GM12878 (cell line): ENCODE data around the gene HMMR. TPM values are rescaled to one million over a fixed set of nuclear protein-coding genes. Genes with fewer than 3 reads are reported as not detected.
A peak's percentile ranks its signal among the peaks of the same experiment; 100 is the strongest.

Source experiments
- ATAC-seq: fragments of 200-7000 bp; cut with Tn5 transposase; 3 replicates; pipeline ENCODE4 v1.9.1; 2020; ENCODE audit warnings: mild to moderate bottlenecking, moderate library complexity
- BruUV-seq: library from RNA; stranded (reverse); fragments of 400-500 nt; replicated peaks from 2 replicates; lab custom pipeline; 2021; lab: Mats Ljungman, UMichigan
- CTCF ChIA-PET: fragments of 300-600 bp; sonication (Branson Sonifier 250); formaldehyde crosslinking; extraction: SDS; loops from one replicate; lab custom pipeline; 2021; ENCODE audit warnings: inconsistent platforms; lab: Yijun Ruan, JAX
- POLR2A ChIA-PET: fragments of 350-600 bp; formaldehyde crosslinking; extraction: SDS; loops from one replicate; lab custom pipeline; 2021; ENCODE audit warnings: inconsistent platforms; lab: Charles Lee
- RAD21 ChIA-PET: fragments of 300-600 bp; sonication (Branson Sonifier 250); formaldehyde crosslinking; loops from one replicate; lab custom pipeline; 2023; ENCODE audit warnings: antibody characterized with exemption; ENCODE audit not compliant: unreplicated experiment; lab: Charles Lee
- SMC1A ChIA-PET: fragments of 300-600 bp; sonication (Branson Sonifier 250); formaldehyde crosslinking; loops from one replicate; lab custom pipeline; 2023; ENCODE audit not compliant: unreplicated experiment, uncharacterized antibody; lab: Charles Lee
- DNase-seq: peaks from one replicate; pipeline ENCODE4 v3.0.0-alpha.2; 2011; ENCODE audit warnings: low read depth, low spot score
- FAIRE-seq: peaks from 3 replicates; lab custom pipeline; 2011; peaks lifted over from hg19 to GRCh38; lab: Jason Lieb, UNC
- H2AFZ ChIP-seq: 2 replicates; pipeline ENCODE4 v1.6.0; 2011; ENCODE audit warnings: low read depth, low read length, control low read depth; ENCODE audit not compliant: control insufficient read depth
- H3K27ac ChIP-seq: 2 replicates; pipeline ENCODE4 v1.5.1; 2011; ENCODE audit warnings: control low read depth; ENCODE audit not compliant: control insufficient read depth, insufficient read depth
- H3K27me3 ChIP-seq, 2 experiments: replicated peaks in 1 of 2; 2 replicates each; pipeline versions ENCODE4 v1.6.0 to v1.6.1; 2011; ENCODE audit warnings: low read length in 1 of 2; ENCODE audit not compliant: control insufficient read depth in 2 of 2, insufficient read depth in 2 of 2
- H3K36me3 ChIP-seq, 2 experiments: 2 replicates each; pipeline ENCODE4 v1.5.1; 2011; ENCODE audit warnings: low read length in 1 of 2; ENCODE audit not compliant: control insufficient read depth in 2 of 2, insufficient read depth in 2 of 2
- H3K4me1 ChIP-seq: 2 replicates; pipeline ENCODE4 v1.6.1; 2011; ENCODE audit warnings: mild to moderate bottlenecking, low read length, moderate library complexity, mixed read lengths; ENCODE audit not compliant: control insufficient read depth, insufficient read depth
- H3K4me2 ChIP-seq: 2 replicates; pipeline ENCODE4 v1.6.0; 2011; ENCODE audit warnings: control low read depth; ENCODE audit not compliant: control insufficient read depth, insufficient read depth
- H3K4me3 ChIP-seq: fragments of 200-600 bp; sonication (generic); 2 replicates; pipeline ENCODE4 v1.5.1; 2016
- H3K79me2 ChIP-seq: 2 replicates; pipeline ENCODE4 v1.6.0; 2011; ENCODE audit warnings: low read length; ENCODE audit not compliant: control insufficient read depth, insufficient read depth
- H3K9ac ChIP-seq: 2 replicates; pipeline ENCODE4 v1.8.0; 2011; ENCODE audit warnings: low read length, control low read depth, mixed read lengths; ENCODE audit not compliant: control insufficient read depth, insufficient read depth
- H3K9me3 ChIP-seq: replicated peaks from 3 replicates; pipeline ENCODE4 v1.5.1; 2011; ENCODE audit warnings: mild to moderate bottlenecking, low read length; ENCODE audit not compliant: control insufficient read depth, insufficient read depth
- H4K20me1 ChIP-seq: 2 replicates; pipeline ENCODE4 v1.6.0; 2011; ENCODE audit not compliant: control insufficient read depth, insufficient read depth
- CBX3 ChIP-seq: fragments of 200-600 bp; sonication (generic); IDR thresholded peaks from 2 replicates; pipeline ENCODE4 v1.6.1; 2016; ENCODE audit warnings: low read depth, borderline replicate concordance
- CEBPB ChIP-seq, 2 experiments: fragments of 150-350 bp in 1 of 2; IDR thresholded peaks; 2 replicates each; pipeline ENCODE4 v1.6.1; 2012 to 2014; ENCODE audit warnings: low read depth in 2 of 2, low read length in 2 of 2, borderline replicate concordance in 1 of 2, inconsistent platforms in 1 of 2
- CHD1 ChIP-seq: IDR thresholded peaks from 2 replicates; pipeline ENCODE4 v1.6.1; 2012; ENCODE audit warnings: low read depth, low read length, improper control_type of control experiment
- CUX1 ChIP-seq: IDR thresholded peaks from 2 replicates; pipeline ENCODE4 v1.6.1; 2012; ENCODE audit warnings: improper control_type of control experiment, low read depth, low read length; ENCODE audit not compliant: insufficient replicate concordance
- FOXK2 ChIP-seq: fragments of 450-650 bp; IDR thresholded peaks from 2 replicates; pipeline ENCODE4 v1.6.1; 2017; ENCODE audit warnings: mild to moderate bottlenecking, moderate library complexity
- GATAD2B ChIP-seq: fragments of 450-650 bp; conservative IDR thresholded peaks from 2 replicates; pipeline ENCODE4 v1.6.1; 2017; ENCODE audit warnings: low read depth, mild to moderate bottlenecking, moderate library complexity
- NBN ChIP-seq: fragments of 450-650 bp; IDR thresholded peaks from 2 replicates; pipeline ENCODE4 v1.6.1; 2016
- NFXL1 ChIP-seq: fragments of 450-650 bp; IDR thresholded peaks from 2 replicates; pipeline ENCODE4 v1.6.1; 2017; ENCODE audit warnings: antibody characterized with exemption, mild to moderate bottlenecking, borderline replicate concordance
- POU2F2 ChIP-seq: IDR thresholded peaks from 3 replicates; pipeline ENCODE4 v1.6.1; 2011; ENCODE audit warnings: low read depth, mild to moderate bottlenecking, low read length, borderline replicate concordance
- RBBP5 ChIP-seq: fragments of 200-600 bp; sonication (generic); conservative IDR thresholded peaks from 2 replicates; pipeline ENCODE4 v1.6.1; 2016
- RFX5 ChIP-seq: IDR thresholded peaks from 2 replicates; pipeline ENCODE4 v1.6.1; 2011; ENCODE audit warnings: low read depth, low read length, improper control_type of control experiment
- RUNX3 ChIP-seq: IDR thresholded peaks from 2 replicates; pipeline ENCODE4 v1.6.1; 2012; ENCODE audit warnings: low read length, inconsistent platforms
- SMARCA5 ChIP-seq: fragments of 450-650 bp; IDR thresholded peaks from 2 replicates; pipeline ENCODE4 v1.6.1; 2017; ENCODE audit warnings: mild to moderate bottlenecking
- WRNIP1 ChIP-seq: IDR thresholded peaks from 2 replicates; pipeline ENCODE4 v1.6.1; 2011; ENCODE audit warnings: low read depth, low read length, improper control_type of control experiment, borderline replicate concordance
- WGBS: methylation state at CpG from one replicate; pipeline ENCODE4 v1.1.6; 2016; ENCODE audit warnings: low lambda C conversion rate; ENCODE audit not compliant: insufficient replicate concordance, insufficient coverage; ENCODE audit errors: missing lambda C conversion rate; 5-methylcytosine and 5-hydroxymethylcytosine counted together
- in situ Hi-C: fragments of 300-500 bp; cut with MboI; formaldehyde crosslinking; loops from 9 replicates; pipeline ENCODE4 v1.14.3; 2018; ENCODE audit warnings: mixed read lengths
- intact Hi-C: fragments of 100-400 bp; cut with micrococcal nuclease; formaldehyde crosslinking; loops from one replicate; pipeline ENCODE4 v1.14.2; 2022; ENCODE audit not compliant: unreplicated experiment
- polyA plus RNA-seq, 11 experiments: library from polyadenylated mRNA; depleted of rRNA in 4 of 11; unstranded in 6 of 11; stranded (reverse) in 5 of 11; fragments of >200 nt; fragmentation: Nextera tagmentation in 4 of 11; fragmentation: Illumina TruSeq in 1 of 11; extraction: Ambion mirVana in 4 of 11; extraction: Trizol in 1 of 11; gene quantifications; 1 replicate in 1 of 11; 2 replicates in 10 of 11; pipeline versions ENCODE4 v1.2.1 to v1.2.3, GENCODE V29; 2011 to 2016; ENCODE audit warnings: inconsistent platforms in 2 of 11, missing spikeins in 2 of 11, low read depth in 1 of 11
- total RNA-seq, 4 experiments: library from RNA; depleted of rRNA in 3 of 4; stranded (reverse); fragments of >200 nt in 3 of 4; fragmentation: Illumina TruSeq in 1 of 4; extraction: Trizol in 1 of 4; gene quantifications; 2 replicates each; pipeline versions ENCODE4 v1.2.1 to v1.2.3, GENCODE V29; 2013 to 2021
- TF ChIP-seq, protein P1 (sequence below): fragments of 150-350 bp; IDR thresholded peaks from 2 replicates; pipeline ENCODE4 v1.6.1; 2016; ENCODE audit warnings: low read depth, low read length
- TF ChIP-seq, protein P2 (sequence below): IDR thresholded peaks from 2 replicates; pipeline ENCODE4 v1.6.1; 2011; ENCODE audit warnings: low read depth, low read length, improper control_type of control experiment, borderline replicate concordance

HMMR gene
- total and polyA plus RNA-seq, 10 of the 15 experiments (the other 5 are each of a cell fraction or from before 2014, with no cell fraction given): 44.1 to 122 (median 64.2) TPM

- Histone ChIP-seq H3K4me3 (peak overlapping the region; percentile 93; the same call in 1 of the 2 replicates), H3K9ac (no peak overlapping the region), H3K36me3 (peaks cover 0 to 15% of the 10 kb centered on the region in 2 experiments; a peak in 1 of 4 replicates), H4K20me1 (no peaks in the 10 kb centered on the region), H3K4me1 (no peaks in the 10 kb centered on the region; the same call in 1 of the 2 replicates), H3K27me3 (no peaks in the 10 kb centered on the region), H3K4me2 (no peak overlapping the region), H3K9me3 (no peaks in the 10 kb centered on the region), H3K79me2 (peaks cover 36% of the 10 kb centered on the region), H2AFZ (no peak overlapping the region), H3K27ac (no peak overlapping the region)
- no peak for FAIRE-seq
- ChIA-PET RAD21 (interaction anchor here (1.1 to 6.4 kb wide), 3 partner anchors 19 to 32 kb away, joined by 3 to 78 read pairs (median 7); partner anchors contain the start of genes HMMR and NUDCD2), CTCF (interaction anchor here (1.1 to 7.6 kb wide), 6 partner anchors 13 to 62 kb away, joined by 3 to 74 read pairs (median 4); partner anchors contain the start of genes HMMR and NUDCD2), SMC1A (interaction anchor here (0.9 to 7.0 kb wide), 5 partner anchors 17 to 66 kb away, joined by 3 to 142 read pairs (median 4); partner anchors contain the start of genes HMMR and NUDCD2), POLR2A (interaction anchor here (1.2 to 7.3 kb wide), 4 partner anchors 8 to 64 kb away, joined by 3 to 181 read pairs (median 4); partner anchors contain the start of genes HMMR, MAT2B and NUDCD2)
- no peak for ATAC-seq
- no TSS peak for BruUV-seq
- DNase-seq: no peak
- WGBS: 100% methylated on average over 3 of the region's 3 CpGs
- intact Hi-C loops (loop anchor here (1.0 kb wide), 1 partner anchor 18 kb away; no protein-coding TSS in a partner anchor), in situ Hi-C loops (no loop called here)
- no peak for TF ChIP-seq CEBPB (IDR thresholded peaks at IDR 0.05; ENCODE audit: borderline replicate concordance in 1 of 2, low read depth in 2 of 2, low read length in 2 of 2)
- no peak for TF ChIP-seq RFX5
- no peak for TF ChIP-seq NBN
- TF ChIP-seq, protein P1, sequence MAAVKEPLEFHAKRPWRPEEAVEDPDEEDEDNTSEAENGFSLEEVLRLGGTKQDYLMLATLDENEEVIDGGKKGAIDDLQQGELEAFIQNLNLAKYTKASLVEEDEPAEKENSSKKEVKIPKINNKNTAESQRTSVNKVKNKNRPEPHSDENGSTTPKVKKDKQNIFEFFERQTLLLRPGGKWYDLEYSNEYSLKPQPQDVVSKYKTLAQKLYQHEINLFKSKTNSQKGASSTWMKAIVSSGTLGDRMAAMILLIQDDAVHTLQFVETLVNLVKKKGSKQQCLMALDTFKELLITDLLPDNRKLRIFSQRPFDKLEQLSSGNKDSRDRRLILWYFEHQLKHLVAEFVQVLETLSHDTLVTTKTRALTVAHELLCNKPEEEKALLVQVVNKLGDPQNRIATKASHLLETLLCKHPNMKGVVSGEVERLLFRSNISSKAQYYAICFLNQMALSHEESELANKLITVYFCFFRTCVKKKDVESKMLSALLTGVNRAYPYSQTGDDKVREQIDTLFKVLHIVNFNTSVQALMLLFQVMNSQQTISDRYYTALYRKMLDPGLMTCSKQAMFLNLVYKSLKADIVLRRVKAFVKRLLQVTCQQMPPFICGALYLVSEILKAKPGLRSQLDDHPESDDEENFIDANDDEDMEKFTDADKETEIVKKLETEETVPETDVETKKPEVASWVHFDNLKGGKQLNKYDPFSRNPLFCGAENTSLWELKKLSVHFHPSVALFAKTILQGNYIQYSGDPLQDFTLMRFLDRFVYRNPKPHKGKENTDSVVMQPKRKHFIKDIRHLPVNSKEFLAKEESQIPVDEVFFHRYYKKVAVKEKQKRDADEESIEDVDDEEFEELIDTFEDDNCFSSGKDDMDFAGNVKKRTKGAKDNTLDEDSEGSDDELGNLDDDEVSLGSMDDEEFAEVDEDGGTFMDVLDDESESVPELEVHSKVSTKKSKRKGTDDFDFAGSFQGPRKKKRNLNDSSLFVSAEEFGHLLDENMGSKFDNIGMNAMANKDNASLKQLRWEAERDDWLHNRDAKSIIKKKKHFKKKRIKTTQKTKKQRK: no peak
- no peak for TF ChIP-seq FOXK2
- no peak for TF ChIP-seq GATAD2B
- TF ChIP-seq RUNX3: no peak
- TF ChIP-seq SMARCA5: no peak
- TF ChIP-seq RBBP5: no peak
- TF ChIP-seq CHD1: no peak
- TF ChIP-seq, protein P2, sequence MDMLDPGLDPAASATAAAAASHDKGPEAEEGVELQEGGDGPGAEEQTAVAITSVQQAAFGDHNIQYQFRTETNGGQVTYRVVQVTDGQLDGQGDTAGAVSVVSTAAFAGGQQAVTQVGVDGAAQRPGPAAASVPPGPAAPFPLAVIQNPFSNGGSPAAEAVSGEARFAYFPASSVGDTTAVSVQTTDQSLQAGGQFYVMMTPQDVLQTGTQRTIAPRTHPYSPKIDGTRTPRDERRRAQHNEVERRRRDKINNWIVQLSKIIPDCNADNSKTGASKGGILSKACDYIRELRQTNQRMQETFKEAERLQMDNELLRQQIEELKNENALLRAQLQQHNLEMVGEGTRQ: no peak
- TF ChIP-seq CBX3: no peak
- TF ChIP-seq WRNIP1: no peak
- no peak for TF ChIP-seq NFXL1
- no peak for TF ChIP-seq CUX1
- TF ChIP-seq POU2F2: no peak
These were observed 19.5 kb upstream of the HMMR start for GRCh38 chr5:163440954-163441353.
